HG03066 (cell line): Measurements from ENCODE around the gene NEDD1.

Experiments used
- ATAC-seq: cut with Tn5 transposase; IDR thresholded peaks from one replicate; pipeline ENCODE4 v1.9.1; 2021; ENCODE audit warnings: low read depth; ENCODE audit not compliant: unreplicated experiment

The NEDD1 gene

GRCh38 chr12:96901175-96901574 is 5.9 kb upstream of the NEDD1 start:
- no peak for ATAC-seq

- ATAC-seq = no peak
These were observed 5.0 kb upstream of the NEDD1 start for GRCh38 chr12:96902076-96902475.

GRCh38 chr12:96906498-96906848 is 584 bp upstream of the NEDD1 start:
- no peak for ATAC-seq

- peak; percentile 27 for ATAC-seq
These were observed 790 bp downstream of the NEDD1 start for GRCh38 chr12:96907671-96908422.

GRCh38 chr12:96908423-96908675 is 1.3 kb downstream of the NEDD1 start:
- ATAC-seq = no peak

- ATAC-seq = no peak
These were observed 5.2 kb downstream of the NEDD1 start for GRCh38 chr12:96912261-96912660.

GRCh38 chr12:96912943-96913342 is 5.9 kb downstream of the NEDD1 start:
- no peak for ATAC-seq

GRCh38 chr12:96919510-96920210 is 12.6 kb downstream of the NEDD1 start:
- ATAC-seq = no peak

GRCh38 chr12:96948782-96949181 is 41.7 kb downstream of the NEDD1 start:
- no peak for ATAC-seq

- no peak for ATAC-seq
These were observed 72.5 kb downstream of the NEDD1 start for GRCh38 chr12:96979532-96979931.

GRCh38 chr12:96980991-96981414 is 73.9 kb downstream of the NEDD1 start:
- ATAC-seq = no peak

GRCh38 chr12:96981911-96982310 is 74.9 kb downstream of the NEDD1 start:
- ATAC-seq = no peak

- no peak for ATAC-seq
These were observed 75.6 kb downstream of the NEDD1 start for GRCh38 chr12:96982671-96983070.

GRCh38 chr12:96985515-96986362 is 78.7 kb downstream of the NEDD1 start:
- peak; percentile 79 for ATAC-seq

- ATAC-seq = no peak
These were observed 79.9 kb downstream of the NEDD1 start for GRCh38 chr12:96986883-96987523.

- no peak for ATAC-seq
These were observed 81.9 kb downstream of the NEDD1 start for GRCh38 chr12:96988919-96989318.

GRCh38 chr12:96989916-96990315 is 82.9 kb downstream of the NEDD1 start:
- ATAC-seq = no peak

GRCh38 chr12:96994900-96995299 is 87.8 kb downstream of the NEDD1 start:
- no peak for ATAC-seq

GRCh38 chr12:96995861-96996260 is 88.8 kb downstream of the NEDD1 start:
- no peak for ATAC-seq

GRCh38 chr12:96997797-96998484 is 90.9 kb downstream of the NEDD1 start:
- ATAC-seq = no peak
